ENCODE results near the gene CCT6B. TPM values are rescaled to one million over a fixed set of nuclear protein-coding genes. Genes with fewer than 3 reads are reported as not detected.

CCT6B gene
- total and polyA plus RNA-seq, 9 of the 15 experiments (the other 6 are each of a cell fraction or from before 2014, with no cell fraction given), result 0.25 to 0.91 (median 0.58) TPM

DNA sequence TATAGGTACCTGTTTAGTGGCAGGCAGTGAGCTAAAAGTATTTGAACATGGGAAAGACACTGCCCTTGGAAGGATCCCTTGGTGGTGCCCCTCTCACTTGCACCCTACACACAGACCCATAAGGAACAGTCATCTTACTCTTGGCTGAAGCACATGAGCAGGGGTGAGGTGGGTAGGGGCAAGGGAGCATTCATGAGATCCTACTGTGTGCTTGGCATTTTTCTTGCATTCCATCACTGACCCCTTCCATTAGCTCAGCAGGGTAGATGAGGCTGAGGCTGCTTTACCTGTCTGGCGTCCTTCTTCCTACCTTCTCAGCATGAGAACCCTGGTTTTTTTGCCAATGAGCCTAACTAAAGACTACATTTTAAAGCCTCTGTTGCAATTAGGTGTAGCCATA, 48.3 kb downstream of the CCT6B start:
- CTCF ChIA-PET (ENCODE audit: low intra/inter-chr PET ratio), result no interaction called here
- Histone ChIP-seq H3K4me3 (no peak overlapping the region), H3K4me1 (replicated peaks in 1 of 2; ENCODE audit: control insufficient read depth in 2 of 2, insufficient read depth in 2 of 2, low read length in 2 of 2) (no peaks in the 10 kb centered on the region), H3K27ac (ENCODE audit: extremely low read depth, low read depth, low read length) (no peak overlapping the region), H2AFZ (ENCODE audit: low read depth, low read length) (no peak overlapping the region), H3K9ac (ENCODE audit: insufficient read depth in 1 of 2, low read depth in 2 of 2, low read length in 2 of 2) (no peak overlapping the region), H4K20me1 (replicated peaks; ENCODE audit: control insufficient read depth, insufficient read depth, low read length) (no peaks in the 10 kb centered on the region), H3K79me2 (ENCODE audit: control insufficient read depth, insufficient read depth, low read length) (no peaks in the 10 kb centered on the region), H3K27me3 (ENCODE audit: control insufficient read depth in 2 of 2, insufficient read depth in 2 of 2, low read length in 2 of 2) (peaks cover 4 to 19% of the 10 kb centered on the region in 2 experiments; a peak in 3 of 5 replicates), H3K4me2 (ENCODE audit: insufficient read depth, low read length) (no peak overlapping the region), H3K36me3 (ENCODE audit: control insufficient read depth, insufficient read depth, low read length) (no peaks in the 10 kb centered on the region), H3K9me3 (replicated peaks; ENCODE audit: control insufficient read depth, insufficient read depth, low read depth, low read length) (no peaks in the 10 kb centered on the region), H3K9me1 (ENCODE audit: control insufficient read depth, insufficient read depth, low read length) (no peaks in the 10 kb centered on the region)
- ATAC-seq, result no peak
- no TSS peak for BruUV-seq (replicated peaks)
- in situ Hi-C loops (cut with MboI), result no loop called here
- no peak for FAIRE-seq
- WGBS (ENCODE audit: insufficient coverage, low coverage, missing lambda C conversion rate), result 0% methylated on average over 1 of the region's 1 CpG
- intact Hi-C loops (cut with micrococcal nuclease), result no loop called here
- DNase-seq (ENCODE audit: extremely low read depth in 1 of 4, low spot score in 3 of 4), result no peak
- POLR2A ChIA-PET, result interaction anchor here (0.6 kb wide), 2 partner anchors 68 to 208 kb away, joined by 3 read pairs; no protein-coding TSS in a partner anchor
- TF ChIP-seq, protein P1, sequence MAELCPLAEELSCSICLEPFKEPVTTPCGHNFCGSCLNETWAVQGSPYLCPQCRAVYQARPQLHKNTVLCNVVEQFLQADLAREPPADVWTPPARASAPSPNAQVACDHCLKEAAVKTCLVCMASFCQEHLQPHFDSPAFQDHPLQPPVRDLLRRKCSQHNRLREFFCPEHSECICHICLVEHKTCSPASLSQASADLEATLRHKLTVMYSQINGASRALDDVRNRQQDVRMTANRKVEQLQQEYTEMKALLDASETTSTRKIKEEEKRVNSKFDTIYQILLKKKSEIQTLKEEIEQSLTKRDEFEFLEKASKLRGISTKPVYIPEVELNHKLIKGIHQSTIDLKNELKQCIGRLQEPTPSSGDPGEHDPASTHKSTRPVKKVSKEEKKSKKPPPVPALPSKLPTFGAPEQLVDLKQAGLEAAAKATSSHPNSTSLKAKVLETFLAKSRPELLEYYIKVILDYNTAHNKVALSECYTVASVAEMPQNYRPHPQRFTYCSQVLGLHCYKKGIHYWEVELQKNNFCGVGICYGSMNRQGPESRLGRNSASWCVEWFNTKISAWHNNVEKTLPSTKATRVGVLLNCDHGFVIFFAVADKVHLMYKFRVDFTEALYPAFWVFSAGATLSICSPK (IDR thresholded peaks at IDR 0.05; ENCODE audit: borderline replicate concordance), result no peak
- no peak for TF ChIP-seq CBX5 (IDR thresholded peaks at IDR 0.05; ENCODE audit: borderline replicate concordance, low read depth)
- TF ChIP-seq TCF7 (IDR thresholded peaks at IDR 0.05; ENCODE audit: borderline replicate concordance), result no peak
- TF ChIP-seq KAT2B (IDR thresholded peaks at IDR 0.05; ENCODE audit: low read depth, low read length), result no peak
- TF ChIP-seq SMARCA5 (IDR thresholded peaks at IDR 0.05), result no peak
